Upper lobe of left lung (tissue), 6 donors: ENCODE measurements around the gene PROSER2. TPM values are rescaled to one million over a fixed set of nuclear protein-coding genes. Genes with fewer than 3 reads are reported as not detected.

Experiments used
- ATAC-seq, 2 donors: fragments of 200-7000 bp; cut with Tn5 transposase; one replicate each; pipeline ENCODE4 v1.9.1; 2022; ENCODE audit warnings: mild to moderate bottlenecking in 2 of 2, moderate library complexity in 2 of 2; ENCODE audit not compliant: low FRiP score in 2 of 2
- DNase-seq, 2 donors: peaks; one replicate each; pipeline ENCODE4 v3.0.0-alpha.2; 2019 to 2020
- H3K27ac ChIP-seq, 4 donors: fragments of 200-600 bp; sonication (generic); one replicate each; pipeline ENCODE4 v1.5.1; 2016 to 2019
- H3K27me3 ChIP-seq, 4 donors: fragments of 200-600 bp; sonication (generic); one replicate each; pipeline ENCODE4 v1.5.1; 2017 to 2019
- H3K36me3 ChIP-seq, 4 donors: fragments of 200-600 bp; sonication (generic); one replicate each; pipeline ENCODE4 v1.5.1; 2016 to 2019
- H3K4me1 ChIP-seq, 4 donors: fragments of 200-600 bp; sonication (generic); one replicate each; pipeline ENCODE4 v1.5.1; 2018 to 2019
- H3K4me3 ChIP-seq, 4 donors: fragments of 200-600 bp; sonication (generic); one replicate each; pipeline ENCODE4 v1.5.1; 2017 to 2019; ENCODE audit warnings: mild to moderate bottlenecking in 2 of 4, moderate library complexity in 1 of 4
- H3K9me3 ChIP-seq, 4 donors: fragments of 200-600 bp; sonication (generic); one replicate each; pipeline ENCODE4 v1.5.1; 2018 to 2019
- EP300 ChIP-seq, 4 donors: sonication (generic); formaldehyde crosslinking; IDR thresholded peaks; one replicate each; pipeline ENCODE4 v1.5.1; 2017; ENCODE audit warnings: antibody characterized with exemption in 4 of 4, control low read depth in 2 of 4
- POLR2A ChIP-seq, 4 donors: fragments of 450-650 bp; IDR thresholded peaks; one replicate each; pipeline ENCODE4 v1.5.1; 2016 to 2017; ENCODE audit warnings: antibody characterized with exemption in 4 of 4, mild to moderate bottlenecking in 2 of 4
- POLR2AphosphoS5 ChIP-seq, 2 donors: sonication (generic); formaldehyde crosslinking; IDR thresholded peaks; one replicate each; pipeline ENCODE4 v1.5.1; 2017; ENCODE audit warnings: antibody characterized with exemption in 2 of 2
- WGBS, 2 donors: methylation state at CpG; one replicate each; pipeline ENCODE4 v1.1.5; 2017 to 2018; 5-methylcytosine and 5-hydroxymethylcytosine counted together
- total RNA-seq, 6 donors: library from RNA; depleted of rRNA in 4 of 6; stranded (reverse); fragments of >200 nt in 4 of 6; gene quantifications; one replicate each; pipeline versions ENCODE4 v1.1.0 to v1.2.1, GENCODE V29; 2016 to 2021
- TF ChIP-seq, protein P1 (sequence below), 6 experiments: fragments of 450-650 bp in 4 of 6; fragments of 200-600 bp in 2 of 6; sonication (generic) in 2 of 6; IDR thresholded peaks; one replicate each; pipeline ENCODE4 v1.5.1; 2016 to 2019; ENCODE audit warnings: antibody characterized with exemption in 6 of 6
- donor health status: DM: no; HTN: no; CAD: no; lungs with moderate emphysema.
- donor health status: DM: no; HTN: yes; CAD: no; lungs with severe emphysema.

The PROSER2 gene
- total RNA-seq, 6 donors from 2014 or later, result 19.8 to 64.5 (median 24.7) TPM

DNA sequence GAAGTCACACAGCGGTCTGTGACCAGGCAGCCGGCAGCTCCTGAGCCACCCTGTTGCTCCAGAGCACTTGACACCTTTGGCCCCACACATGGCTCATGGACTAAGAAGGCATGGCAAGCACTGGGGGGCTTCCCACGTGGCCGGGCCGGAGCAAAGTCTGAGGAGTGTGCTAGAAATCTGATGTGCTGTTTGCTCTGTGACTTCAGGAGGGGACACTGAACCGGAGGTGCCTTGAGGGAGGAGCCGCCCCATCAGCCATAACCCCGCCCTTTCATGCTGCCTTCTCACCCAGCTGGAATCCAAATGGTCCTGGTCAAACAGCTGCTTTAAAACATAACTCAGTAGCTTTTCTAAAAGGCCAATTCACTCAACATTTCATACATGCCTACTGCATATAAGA is 33.5 kb downstream of the PROSER2 start:
- Histone ChIP-seq H3K9me3 (no peaks in the 10 kb centered on the region), H3K27me3 (no peaks in the 10 kb centered on the region), H3K27ac (no peak overlapping the region), H3K36me3 (peaks cover 0 to 58% (median 10%) of the 10 kb centered on the region in 4 donors), H3K4me1 (no peaks in the 10 kb centered on the region), H3K4me3 (no peak overlapping the region)
- 83 to 92% methylated on average over 8 of the region's 8 CpGs for WGBS, 2 donors
- DNase-seq, result peak in 1 of 2 donors; percentile 51
- ATAC-seq, result no peak
- TF ChIP-seq, protein P1, sequence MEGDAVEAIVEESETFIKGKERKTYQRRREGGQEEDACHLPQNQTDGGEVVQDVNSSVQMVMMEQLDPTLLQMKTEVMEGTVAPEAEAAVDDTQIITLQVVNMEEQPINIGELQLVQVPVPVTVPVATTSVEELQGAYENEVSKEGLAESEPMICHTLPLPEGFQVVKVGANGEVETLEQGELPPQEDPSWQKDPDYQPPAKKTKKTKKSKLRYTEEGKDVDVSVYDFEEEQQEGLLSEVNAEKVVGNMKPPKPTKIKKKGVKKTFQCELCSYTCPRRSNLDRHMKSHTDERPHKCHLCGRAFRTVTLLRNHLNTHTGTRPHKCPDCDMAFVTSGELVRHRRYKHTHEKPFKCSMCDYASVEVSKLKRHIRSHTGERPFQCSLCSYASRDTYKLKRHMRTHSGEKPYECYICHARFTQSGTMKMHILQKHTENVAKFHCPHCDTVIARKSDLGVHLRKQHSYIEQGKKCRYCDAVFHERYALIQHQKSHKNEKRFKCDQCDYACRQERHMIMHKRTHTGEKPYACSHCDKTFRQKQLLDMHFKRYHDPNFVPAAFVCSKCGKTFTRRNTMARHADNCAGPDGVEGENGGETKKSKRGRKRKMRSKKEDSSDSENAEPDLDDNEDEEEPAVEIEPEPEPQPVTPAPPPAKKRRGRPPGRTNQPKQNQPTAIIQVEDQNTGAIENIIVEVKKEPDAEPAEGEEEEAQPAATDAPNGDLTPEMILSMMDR (IDR thresholded peaks at IDR 0.05), result no peak
- no peak for TF ChIP-seq POLR2A (IDR thresholded peaks at IDR 0.05)
- no peak for TF ChIP-seq EP300 (IDR thresholded peaks at IDR 0.05)
- no peak for TF ChIP-seq POLR2AphosphoS5 (IDR thresholded peaks at IDR 0.05)

GRCh38 chr10:11858093-11858492 is 34.9 kb downstream of the PROSER2 start:
- no peaks in the 10 kb centered on the region for H3K4me1 ChIP-seq
- H3K27me3 ChIP-seq, result no peaks in the 10 kb centered on the region
- 87 to 93% methylated on average over 6 of the region's 6 CpGs for WGBS, 2 donors
- TF ChIP-seq EP300 (IDR thresholded peaks at IDR 0.05), result no peak
- TF ChIP-seq POLR2A (IDR thresholded peaks at IDR 0.05), result no peak
- TF ChIP-seq, protein P1 (IDR thresholded peaks at IDR 0.05), result no peak
- TF ChIP-seq POLR2AphosphoS5 (IDR thresholded peaks at IDR 0.05), result no peak
- ATAC-seq (no peak), DNase-seq (no peak)
- H3K27ac ChIP-seq, result no peak overlapping the region
- no peaks in the 10 kb centered on the region for H3K9me3 ChIP-seq
- H3K4me3 ChIP-seq, result no peak overlapping the region
- H3K36me3 ChIP-seq, result peaks cover 0 to 47% (median 6%) of the 10 kb centered on the region in 4 donors

DNA sequence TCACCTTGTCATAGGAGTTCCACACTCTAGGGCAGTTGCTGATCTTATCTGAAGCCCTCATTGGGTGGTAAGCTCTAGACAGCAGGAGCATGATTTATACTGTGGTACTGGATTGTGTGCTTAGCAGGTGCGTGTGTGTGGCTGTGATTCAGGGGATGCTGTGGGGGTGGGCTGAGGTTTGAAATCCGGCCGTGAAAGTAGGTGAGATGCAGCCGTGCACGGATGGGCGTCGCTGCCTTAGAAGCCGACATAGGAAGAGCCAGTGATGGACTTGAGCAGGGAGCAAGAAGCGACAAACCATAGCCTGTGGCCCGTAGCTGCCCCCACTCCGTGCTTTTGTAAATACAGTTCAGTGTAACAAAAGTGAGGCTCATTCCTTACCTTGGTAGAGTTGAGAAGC is 38.2 kb downstream of the PROSER2 start:
- DNase-seq (no peak), ATAC-seq (no peak)
- no peak overlapping the region for H3K27ac ChIP-seq
- TF ChIP-seq EP300 (IDR thresholded peaks at IDR 0.05) (no peak), POLR2A (IDR thresholded peaks at IDR 0.05) (no peak), POLR2AphosphoS5 (IDR thresholded peaks at IDR 0.05) (no peak)
- TF ChIP-seq, protein P1 (IDR thresholded peaks at IDR 0.05), result no peak
- H3K9me3 ChIP-seq, result no peaks in the 10 kb centered on the region
- H3K4me3 ChIP-seq, result no peak overlapping the region
- 90 to 92% methylated on average over 11 of the region's 11 CpGs for WGBS, 2 donors
- H3K27me3 ChIP-seq, result no peaks in the 10 kb centered on the region
- H3K36me3 ChIP-seq, result peaks cover 0 to 30% (median 3%) of the 10 kb centered on the region in 4 donors
- H3K4me1 ChIP-seq, result no peaks in the 10 kb centered on the region

- WGBS, 2 donors, result 86 to 89% methylated on average over 11 of the region's 11 CpGs
- DNase-seq (no peak), ATAC-seq (no peak)
- no peak overlapping the region for H3K4me3 ChIP-seq
- no peaks in the 10 kb centered on the region for H3K27me3 ChIP-seq
- no peaks in the 10 kb centered on the region for H3K9me3 ChIP-seq
- no peak for TF ChIP-seq EP300 (IDR thresholded peaks at IDR 0.05)
- no peak for TF ChIP-seq POLR2A (IDR thresholded peaks at IDR 0.05)
- no peak for TF ChIP-seq POLR2AphosphoS5 (IDR thresholded peaks at IDR 0.05)
- TF ChIP-seq, protein P1 (IDR thresholded peaks at IDR 0.05), result no peak
- H3K4me1 ChIP-seq, result no peaks in the 10 kb centered on the region
- H3K36me3 ChIP-seq, result peaks cover 0 to 31% (median 5%) of the 10 kb centered on the region in 4 donors
- H3K27ac ChIP-seq, result no peak overlapping the region
These were observed 38.8 kb downstream of the PROSER2 start for GRCh38 chr10:11861811-11862428.
